HG02885 (cell line): ENCODE data around the gene PID1.

ENCODE experiments used
- ATAC-seq: cut with Tn5 transposase; IDR thresholded peaks from one replicate; pipeline ENCODE4 v1.9.1; 2021; ENCODE audit warnings: mild to moderate bottlenecking; ENCODE audit not compliant: unreplicated experiment, poor library complexity

Gene PID1

DNA sequence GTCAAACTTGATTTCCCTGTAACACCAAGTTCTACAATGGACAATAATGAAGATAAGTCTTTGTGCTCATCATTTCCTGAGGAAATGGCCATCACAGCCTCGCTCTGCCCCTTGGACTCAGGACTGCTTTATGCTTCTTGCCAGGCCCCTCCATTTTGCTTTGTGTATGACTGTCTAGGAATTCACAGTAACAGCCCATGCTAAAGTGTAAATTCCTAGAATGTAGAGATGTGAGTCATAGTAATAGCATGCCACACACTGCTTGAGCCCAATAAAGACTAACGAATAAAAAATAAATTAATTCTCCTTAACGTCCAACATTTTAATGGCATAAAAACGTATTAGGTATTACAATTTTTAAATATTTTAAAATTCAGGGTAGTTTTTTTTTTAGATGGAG lies 226.5 kb downstream of the PID1 start:
- ATAC-seq, result no peak

DNA sequence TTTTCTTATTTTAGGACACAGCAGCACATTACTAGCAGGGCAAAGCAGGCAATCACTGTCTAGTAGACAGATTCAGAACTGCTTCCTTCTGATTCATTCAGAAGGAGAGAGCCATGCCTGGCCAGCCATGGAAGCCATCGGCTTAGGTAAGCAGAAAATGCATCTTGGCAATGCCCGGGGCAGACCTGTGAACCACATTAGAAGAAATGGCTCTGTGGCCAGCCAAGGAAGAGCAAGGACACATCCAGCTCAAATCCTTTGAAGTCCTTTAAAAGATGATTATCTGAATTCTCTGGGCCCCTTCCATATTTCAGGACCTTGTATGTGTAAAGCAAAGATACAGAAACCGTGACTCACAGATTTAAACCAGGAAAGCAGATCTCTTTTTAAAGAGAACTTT lies 227.4 kb downstream of the PID1 start:
- no peak for ATAC-seq

DNA sequence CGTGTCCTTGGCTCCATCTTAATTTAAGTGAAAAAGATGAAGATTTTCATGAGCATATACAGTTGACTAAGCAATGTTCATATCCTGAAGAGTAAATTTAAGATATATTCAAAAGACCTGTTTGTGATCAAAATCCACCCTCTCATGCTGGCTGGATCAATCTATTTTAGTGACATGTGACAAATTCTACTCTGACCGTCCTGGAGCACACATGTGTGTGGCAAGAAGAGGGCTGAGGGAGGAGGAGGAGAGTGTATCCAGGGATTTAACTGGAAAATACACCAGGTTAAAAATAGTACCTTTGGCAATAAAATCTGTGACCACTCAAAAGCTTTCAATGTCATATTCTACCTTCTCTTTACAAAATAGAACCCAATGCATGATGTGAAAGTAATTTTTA lies 228.7 kb downstream of the PID1 start:
- ATAC-seq, result no peak

DNA sequence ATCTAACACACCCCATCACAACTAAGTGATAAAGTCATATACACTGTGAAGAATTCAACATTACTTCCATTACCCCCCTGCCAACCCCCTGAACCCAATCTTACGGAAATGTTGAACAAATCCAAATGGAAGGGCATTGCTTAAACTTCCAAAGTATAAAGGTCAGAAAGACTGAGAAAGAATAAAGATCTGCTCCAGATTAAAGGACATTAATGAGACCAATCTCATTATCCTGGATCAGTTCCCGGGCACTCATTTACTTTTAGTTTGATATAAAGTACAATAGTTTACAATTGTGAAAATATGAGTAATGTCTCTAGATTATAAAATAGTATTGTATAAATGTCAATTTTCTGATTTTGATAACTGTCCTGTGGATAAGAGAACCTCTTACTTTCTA lies 229.4 kb downstream of the PID1 start:
- ATAC-seq, result no peak

DNA sequence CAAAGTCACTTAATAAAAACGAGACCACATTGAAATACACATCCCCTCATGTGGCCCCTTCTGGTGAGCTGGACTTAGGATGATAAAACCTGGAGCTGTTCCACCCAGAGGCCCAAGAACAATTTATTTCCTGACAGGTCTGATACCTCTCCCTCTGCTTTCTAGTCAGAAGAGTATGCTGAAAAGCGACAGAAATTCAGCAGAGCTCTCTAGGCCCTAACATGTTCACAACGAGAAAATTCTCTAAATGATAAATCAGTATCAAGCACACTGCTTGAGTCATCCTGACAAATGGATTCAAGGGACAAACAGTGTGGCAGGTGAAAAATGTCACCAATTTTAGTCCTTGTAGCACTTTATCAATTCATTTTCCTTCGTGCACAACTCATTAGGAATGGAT lies 233.5 kb downstream of the PID1 start:
- ATAC-seq, result no peak

DNA sequence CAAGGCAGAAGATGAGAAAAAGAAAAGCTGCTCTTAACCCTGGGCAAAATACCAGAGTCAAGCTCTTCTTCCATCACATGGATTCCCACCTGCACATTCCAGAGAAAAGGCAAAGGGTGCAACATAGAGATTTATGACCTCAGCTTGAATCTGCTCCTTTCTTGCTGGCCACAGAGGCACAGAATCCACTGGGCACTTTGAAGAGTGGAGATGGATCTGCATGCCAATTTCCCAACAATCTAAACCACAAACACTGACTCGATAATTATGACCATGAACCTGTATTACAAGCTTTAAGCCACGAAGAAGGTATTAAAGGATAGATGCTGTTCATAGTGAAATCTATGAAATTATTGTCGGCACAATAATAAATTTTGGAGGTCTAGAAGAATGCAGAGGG lies 237.3 kb downstream of the PID1 start:
- no peak for ATAC-seq

DNA sequence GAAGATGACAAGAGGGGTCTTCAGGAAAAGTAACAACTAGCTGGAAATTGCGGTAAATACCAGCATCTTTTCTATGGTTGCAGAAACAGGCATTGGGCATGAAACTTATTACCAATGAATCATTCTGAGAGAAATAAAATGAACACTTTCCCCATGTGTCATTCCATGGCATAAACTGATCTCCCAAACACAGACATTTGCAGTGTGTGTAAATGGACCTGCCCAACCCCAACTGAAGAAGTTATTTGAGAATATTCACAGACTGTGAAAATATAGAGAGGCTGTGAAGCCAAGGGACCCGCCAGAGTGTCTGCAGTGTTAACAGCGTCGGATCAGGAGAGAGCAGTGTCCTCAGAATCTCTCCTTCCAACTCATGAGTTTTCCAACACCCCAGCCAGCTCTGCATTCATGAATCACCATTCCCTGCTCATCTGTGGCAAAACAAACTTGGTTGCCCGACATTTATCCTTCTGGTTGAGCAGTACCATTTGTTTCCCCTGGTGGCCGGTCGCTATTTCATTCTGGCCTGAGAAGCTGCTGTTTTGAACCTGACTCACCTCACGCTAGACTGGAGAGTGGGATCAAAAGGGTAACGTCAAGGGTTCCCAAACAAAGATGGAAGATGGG lies 238.4 kb downstream of the PID1 start:
- no peak for ATAC-seq

DNA sequence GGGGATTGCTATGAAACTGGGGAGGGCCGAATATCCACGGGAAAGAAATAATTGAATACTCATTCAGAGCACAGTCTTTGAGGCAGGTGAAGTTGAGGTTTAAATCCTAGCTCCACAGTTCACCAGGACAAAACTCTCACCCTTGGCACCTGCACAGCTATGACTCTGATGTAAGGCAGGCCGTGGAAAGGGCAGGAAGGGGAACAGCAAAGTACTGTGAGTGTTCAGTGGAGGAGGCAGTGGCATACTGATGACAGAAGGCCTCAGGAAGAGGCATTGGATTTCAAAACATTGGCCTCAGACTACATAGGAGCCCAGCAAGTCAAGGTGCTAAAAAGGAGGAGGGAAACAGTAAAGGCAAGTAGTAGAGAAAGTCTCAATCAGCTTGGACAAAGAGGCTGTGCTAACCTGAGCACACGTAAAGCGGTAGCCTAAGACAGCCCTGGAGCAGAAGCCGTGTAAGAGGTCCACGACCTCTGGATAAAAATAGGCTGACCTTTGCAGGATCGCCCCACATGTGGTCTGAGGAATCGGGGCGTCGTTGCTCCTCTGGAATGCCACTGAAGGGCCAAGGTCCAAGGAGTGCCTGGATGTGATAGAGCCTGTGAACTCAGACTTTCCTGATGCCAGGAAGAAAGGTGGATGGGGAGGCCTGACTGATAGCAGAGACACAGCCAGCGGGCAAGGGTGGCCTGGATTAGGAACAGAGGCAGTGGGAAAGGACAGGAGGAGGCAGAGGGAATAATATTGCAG lies 243.6 kb downstream of the PID1 start:
- ATAC-seq, result no peak

DNA sequence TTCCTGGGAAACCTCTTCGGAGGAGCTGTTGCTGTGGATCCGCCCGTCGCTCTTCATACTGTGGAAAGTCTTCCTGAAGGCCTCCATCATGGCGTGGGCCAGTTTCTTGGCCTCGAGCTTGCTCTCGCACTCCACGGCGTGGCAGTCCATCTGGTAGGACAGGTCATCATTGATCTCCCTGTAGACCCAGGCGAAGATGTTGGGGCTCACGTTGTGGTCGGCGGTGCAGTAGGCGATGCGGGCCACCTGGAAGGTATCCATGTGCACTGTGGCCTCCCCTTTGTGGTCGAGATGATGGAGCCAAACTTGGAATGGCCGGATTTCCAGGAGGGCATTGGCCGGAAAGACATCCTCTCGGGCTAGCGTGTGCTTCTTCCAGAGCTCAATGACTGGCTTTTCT lies 245.4 kb downstream of the PID1 start:
- ATAC-seq, result no peak

DNA sequence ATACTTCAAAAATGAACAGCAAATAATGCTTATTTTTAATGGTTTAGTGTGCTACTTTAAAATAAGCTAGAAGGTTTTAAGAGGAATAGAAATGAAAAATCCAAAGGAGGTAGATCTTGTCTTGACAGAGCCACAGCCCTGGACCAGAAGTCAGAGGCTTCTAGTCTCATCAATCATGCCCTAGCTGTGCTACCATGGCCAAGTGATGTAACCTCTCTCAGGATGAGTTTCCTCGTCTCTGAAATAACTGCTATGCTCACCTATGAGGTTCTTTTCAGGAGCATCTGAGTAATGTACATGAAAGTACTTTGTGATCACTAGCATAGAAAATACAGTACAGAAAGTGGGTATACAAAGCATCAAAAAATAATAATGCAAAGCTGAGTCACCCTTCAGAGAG lies 248.4 kb downstream of the PID1 start:
- no peak for ATAC-seq

DNA sequence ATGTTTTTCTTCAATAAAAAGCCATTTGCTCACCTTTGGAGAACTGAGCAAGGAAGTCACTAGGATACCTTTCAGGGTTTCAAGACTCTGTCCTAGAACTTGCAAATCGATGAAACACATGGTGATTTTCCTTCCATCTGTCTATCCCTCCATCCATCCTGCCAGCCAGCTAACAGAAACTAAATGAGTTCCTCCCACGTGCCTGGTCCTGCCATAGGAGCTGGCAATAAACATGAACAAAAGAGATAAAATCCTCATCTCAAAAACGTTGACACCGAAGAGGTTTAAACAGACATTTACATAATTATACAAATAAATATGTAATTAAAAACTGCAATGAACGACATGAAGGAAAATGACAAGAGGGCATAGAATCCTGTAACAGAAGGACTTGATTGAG lies 249.0 kb downstream of the PID1 start:
- ATAC-seq, result no peak

DNA sequence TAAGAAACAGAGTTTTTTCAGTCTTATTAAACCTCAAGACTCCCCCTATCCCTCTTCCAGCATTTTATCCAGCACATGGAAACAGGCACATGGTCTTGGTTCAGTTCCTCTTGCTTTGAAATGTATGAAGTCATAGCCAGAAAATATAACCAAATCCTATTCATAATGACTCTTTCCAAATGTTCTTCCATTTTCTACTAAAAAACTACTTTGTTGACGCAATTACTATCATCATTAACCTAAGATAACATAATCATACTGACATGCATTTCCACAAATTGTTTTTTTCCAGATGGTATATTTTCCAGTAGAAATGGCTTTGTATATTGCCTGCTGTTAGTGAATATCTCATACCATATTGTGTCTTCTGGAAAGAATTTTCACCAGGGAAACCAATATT lies 261.3 kb downstream of the PID1 start:
- ATAC-seq, result no peak

DNA sequence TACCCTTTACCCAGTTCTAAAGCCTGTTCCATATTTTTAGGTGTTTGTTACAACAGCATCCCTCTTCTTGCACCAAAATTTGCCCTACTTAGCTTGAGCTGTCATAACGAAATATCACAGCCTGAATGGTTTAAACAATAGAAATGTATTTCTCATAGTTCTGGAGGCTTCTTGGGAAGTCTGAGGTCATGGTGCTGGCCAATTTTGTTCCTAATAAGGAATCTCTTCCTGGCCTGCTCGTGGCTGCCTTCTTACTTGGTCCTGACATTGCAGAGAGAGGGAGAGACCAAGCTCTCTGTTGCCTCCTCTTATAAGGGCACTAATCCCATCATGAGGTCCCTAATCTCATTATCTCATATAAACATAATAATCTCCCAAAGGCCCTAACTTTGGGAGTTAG lies 267.8 kb downstream of the PID1 start:
- no peak for ATAC-seq

DNA sequence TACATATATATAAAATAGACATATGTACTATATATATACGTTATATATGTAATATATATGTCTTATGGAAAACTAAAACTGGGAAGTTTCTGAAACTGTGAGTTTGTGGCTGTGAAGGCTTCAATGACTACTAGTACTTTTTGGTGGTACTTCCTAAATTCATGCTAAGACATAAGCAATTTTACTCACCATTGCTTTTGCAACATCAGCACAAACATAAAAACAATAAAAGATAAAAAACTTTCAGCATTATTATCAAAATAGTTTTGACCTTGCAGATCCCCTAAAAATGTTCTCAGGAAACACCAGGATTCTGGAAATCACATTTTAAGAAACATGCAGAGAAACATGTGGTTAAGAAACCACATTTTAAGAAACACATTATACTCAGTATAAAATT lies 269.9 kb downstream of the PID1 start:
- no peak for ATAC-seq

DNA sequence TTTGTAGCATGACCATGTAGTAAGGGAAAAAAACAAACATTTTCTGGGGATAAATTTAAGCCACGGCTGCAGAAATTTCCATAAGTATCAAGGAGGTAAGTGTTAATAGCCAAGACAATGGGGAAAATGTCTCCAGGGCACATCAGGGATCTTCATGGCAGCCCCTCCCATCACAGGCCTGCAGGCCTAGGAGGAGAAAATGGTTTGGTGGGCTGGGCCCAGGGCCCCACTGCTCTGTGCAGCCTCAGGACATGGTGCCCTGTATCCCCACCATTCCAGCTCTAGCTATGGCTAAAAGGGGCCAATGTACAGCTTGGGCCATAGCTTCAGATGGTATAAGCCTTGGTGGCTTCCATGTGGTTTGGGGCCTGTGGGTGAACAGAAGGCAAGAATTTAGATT lies 271.8 kb downstream of the PID1 start:
- ATAC-seq, result no peak

DNA sequence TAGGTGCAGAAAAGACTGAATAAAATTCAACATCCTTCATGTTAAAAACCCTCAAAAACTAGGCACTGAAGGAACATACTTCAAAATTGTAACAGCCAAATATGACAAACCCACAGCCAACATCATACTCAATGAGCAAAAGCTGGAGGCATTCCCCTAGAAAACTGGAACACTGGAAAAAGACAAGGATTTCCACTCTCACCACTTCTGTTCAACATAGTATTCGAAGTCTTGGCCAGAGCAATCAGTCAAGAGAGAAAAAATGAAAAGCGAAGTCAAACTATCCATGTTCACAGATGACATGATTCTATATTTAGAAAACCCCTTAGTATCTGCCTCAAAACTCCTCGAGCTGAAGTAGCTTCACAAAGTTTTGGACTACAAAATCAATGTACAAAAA lies 282.3 kb downstream of the PID1 start:
- no peak for ATAC-seq

DNA sequence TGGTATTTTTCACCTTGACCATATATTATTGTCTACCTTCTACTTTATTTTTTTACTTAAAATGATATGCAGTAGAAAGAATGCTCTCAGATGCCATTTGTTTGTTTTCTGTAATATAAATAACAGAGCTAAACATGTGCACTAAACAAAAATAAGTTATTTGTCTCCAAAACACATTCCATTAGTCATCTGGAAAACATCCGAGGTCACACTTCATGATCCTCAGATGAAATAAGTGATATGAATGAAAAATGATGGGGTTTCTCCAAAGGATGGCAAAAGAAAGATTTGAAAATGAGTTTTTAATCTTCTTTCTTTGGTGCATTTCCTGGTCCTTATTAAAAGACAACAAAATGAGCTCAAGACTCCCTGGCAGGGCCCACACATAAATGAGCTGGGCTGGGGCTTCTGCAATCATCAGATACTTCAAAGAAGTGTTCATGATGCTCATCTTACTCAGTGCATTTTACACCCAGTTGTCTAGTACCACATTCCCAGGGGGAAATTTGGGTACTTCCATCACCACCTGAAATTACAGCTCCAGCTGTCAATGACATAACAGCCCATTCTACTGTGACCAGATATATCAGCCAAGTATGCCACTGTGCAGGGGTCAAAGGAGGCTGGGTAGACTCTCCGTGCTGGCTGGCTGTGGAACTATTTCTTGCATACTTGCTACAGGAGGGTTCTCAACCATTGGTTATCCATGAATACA lies 283.5 kb downstream of the PID1 start:
- no peak for ATAC-seq

DNA sequence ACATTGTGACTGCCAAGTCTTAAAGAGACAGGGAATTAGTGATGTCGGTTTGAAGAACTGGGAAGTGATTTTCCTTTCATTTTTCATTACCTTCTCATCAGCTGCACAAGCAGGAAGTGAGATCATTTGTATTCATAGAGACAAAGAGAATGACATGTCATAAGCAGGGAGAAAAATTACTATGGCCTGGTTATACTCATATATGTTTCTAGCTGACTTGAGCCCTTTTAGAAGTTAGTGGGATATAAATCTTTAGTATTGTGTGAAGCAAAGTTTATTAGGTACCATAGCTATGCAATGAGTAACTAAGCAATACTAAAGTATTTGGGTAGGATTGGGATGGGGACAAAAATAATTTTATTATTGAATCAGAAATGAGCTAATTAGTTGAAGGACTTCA lies 284.1 kb downstream of the PID1 start:
- ATAC-seq, result no peak

DNA sequence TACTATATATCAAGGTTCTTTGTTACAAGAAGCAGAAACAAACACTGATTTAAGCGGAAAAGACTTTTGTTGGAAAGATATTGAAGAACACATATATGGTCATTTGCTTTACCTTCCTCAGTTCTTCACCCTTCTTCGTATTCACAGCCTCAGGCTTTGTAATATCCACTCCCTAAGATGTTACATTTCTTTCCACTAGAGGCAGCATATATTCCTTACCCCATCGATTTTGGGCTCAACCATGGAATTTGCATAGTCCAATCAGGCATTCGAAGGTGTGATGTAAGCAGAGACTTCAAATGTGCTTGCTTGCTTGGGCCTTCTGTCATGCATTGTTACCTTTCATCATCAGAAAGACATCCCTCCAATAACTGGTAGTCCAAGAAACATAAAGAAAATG lies 287.4 kb downstream of the PID1 start:
- ATAC-seq, result no peak

DNA sequence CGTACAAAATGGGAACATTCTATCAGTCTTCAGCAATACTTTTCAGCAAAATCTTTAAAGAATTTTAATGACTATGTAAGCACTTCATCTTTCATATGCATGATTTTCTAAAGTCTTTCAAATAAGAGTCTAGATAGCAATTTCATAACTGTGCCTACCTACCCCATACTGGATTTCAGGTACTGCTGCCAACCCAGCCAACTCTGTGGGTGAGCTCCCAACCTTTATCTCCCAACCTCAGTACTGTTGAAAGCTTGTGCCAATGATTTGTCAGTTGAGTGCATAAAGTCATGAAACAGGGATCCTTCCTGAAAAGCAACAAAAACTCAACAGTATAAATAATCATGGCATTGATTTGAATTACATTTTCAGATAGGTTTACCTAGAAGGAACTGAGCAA lies 296.9 kb downstream of the PID1 start:
- ATAC-seq, result no peak
